Endothelial cell of hepatic sinusoid (primary cell): ENCODE measurements around the gene TCF23.

Experiments used
- in situ Hi-C: cut with HindIII; loops from 2 replicates; pipeline ENCODE4 v1.10.0; 2017; ENCODE audit warnings: low sequenced_read_pairs

Gene TCF23

DNA sequence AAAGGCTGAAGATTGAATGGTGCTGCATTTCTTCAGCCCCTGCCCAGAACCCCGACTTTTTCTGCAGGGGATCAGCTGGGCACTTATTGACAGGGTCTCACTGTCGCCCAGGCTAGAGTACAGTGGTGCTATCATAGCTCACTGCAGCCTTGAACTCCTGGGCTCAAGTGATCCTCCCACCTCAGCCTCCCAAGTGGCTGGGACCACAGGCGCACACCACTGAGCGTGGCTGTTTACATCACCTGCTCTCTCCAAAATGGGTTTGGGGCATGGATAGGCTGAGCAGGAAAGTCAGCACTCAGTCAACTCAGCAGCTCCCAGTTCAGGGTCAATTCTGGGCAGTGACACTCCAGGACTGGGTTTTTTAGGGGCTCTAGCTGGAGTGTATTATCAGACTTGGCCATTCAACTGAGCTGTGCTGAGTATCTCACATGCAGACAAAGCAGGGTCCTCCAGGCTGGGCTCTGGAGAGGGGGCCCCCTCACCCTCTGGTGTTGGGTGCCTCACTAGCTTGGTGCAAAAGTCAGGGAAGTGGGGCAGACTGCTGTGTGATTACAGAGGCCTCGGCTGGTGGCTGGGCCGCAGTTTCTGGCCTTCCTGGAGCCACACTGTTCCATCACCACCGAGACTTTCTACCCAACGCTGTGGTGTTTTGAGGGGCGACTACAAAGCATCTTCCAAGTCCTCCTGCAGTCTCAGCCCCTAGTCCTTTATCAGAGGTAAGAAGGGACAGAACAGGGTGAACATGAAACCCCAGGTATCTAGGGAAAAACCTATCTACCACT lies 20.7 kb upstream of the TCF23 start:
- in situ Hi-C loops: loop anchor here (5.0 kb wide), 1 partner anchor 39 kb away; no protein-coding TSS in a partner anchor

- in situ Hi-C loops: loop anchor here (5.0 kb wide), 1 partner anchor 38 kb away; no protein-coding TSS in a partner anchor
Measured at GRCh38 chr2:27128668-27129571, 19.9 kb upstream of the TCF23 start.

DNA sequence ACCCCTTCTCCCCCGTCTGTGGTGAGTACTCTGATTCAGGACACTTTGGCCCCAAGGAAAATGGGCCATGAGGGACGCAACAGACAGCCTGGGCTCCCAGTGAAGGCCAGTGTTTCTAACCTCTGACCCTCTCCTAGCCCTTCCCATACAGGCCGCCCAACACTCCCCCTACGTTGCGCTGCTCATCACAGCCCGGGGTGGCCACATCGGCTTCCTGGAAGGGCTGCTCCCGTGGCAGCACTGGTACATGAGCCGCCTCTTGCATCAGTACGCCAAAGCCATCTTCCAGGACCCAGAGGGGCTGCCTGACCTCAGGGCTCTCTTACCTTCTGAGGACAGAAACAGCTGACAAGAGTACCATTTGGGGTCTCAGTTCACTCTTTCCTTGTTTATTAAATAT lies 18.4 kb upstream of the TCF23 start:
- in situ Hi-C loops: no loop called here

- in situ Hi-C loops: no loop called here
Measured at GRCh38 chr2:27131429-27131828, 17.4 kb upstream of the TCF23 start.

DNA sequence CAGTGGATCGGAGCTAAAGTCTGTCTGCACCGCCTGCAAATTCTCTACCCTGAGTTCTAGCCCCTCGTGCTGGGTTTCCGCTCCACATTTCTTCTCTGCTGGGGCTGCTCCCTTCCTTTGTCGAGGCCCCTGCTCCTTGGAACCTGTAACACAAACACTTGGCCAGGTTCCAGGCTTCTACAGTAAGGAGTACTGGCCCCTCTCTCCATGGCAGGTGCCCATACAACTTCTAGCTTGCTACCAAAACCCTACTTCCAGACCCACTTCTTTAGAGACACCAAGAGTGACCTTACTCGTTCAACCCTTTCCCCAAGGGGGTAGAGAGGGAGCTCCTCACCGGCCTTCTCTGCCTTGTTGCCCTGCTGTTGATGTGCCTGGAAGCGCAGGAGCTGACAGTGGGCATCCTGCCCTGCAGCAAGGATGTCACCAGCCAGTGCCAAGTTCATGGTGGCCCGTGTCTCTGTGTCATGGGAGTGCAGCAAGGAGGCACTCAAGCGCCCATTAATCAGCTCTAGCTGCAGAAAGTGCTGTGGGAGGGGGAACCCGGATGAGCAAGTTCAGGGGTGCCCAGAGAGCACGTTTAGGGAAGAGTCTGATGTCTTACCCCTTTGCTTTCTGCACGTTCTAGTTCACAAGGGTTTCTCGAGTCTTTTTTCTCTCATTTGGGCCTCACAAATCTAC lies 15.5 kb upstream of the TCF23 start:
- in situ Hi-C loops: no loop called here

DNA sequence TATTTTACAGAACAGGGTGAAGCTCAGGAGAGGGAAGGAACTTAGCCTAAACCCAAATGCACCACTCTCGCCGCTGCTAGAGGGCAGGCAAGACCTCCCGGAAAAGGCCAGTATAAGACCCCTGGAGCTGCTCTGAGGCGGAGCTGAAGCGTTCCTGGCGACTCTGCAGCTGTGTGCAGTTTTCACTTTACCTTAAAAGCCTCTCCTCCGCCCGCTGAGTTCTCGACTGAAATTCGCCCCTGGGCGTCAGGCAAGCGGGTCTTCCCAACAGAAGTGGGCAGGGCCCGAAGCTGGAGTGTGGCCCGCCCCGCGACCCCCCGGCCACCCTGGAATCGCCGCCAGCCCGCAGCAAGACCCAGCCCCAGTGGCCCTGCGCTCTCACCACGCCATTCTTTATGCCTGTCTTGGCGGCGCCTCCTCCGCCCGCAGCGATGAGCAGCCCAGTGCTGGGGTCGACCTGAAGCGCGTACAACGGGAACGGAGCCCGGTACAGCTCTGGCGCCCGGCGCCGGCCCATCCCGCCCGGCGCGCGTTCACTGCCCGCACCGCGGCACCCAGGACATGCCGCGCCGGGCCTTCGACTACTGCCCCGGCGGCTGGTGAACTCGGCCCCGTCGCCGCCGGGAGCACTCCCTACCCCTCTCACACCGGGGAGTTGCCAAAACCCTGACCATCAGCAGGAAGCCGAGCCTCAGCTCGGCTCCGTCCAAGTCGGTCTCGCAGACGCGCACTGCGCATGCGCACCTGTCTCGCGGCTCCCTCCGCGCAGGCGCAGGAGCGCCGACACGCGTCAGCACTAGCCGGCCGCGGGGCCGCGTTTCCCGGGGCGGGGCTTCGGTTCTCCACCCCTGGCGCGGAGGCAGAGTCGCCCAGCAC lies 14.7 kb upstream of the TCF23 start, which contains the start of gene PREB:
TSS of gene PREB (minus strand) at position 732 of the 876 bp plus-strand sequence. CDS start at position 517, 215 bp downstream.
- in situ Hi-C loops: no loop called here

GRCh38 chr2:27134781-27135477 lies 13.9 kb upstream of the TCF23 start:
- in situ Hi-C loops: no loop called here

DNA sequence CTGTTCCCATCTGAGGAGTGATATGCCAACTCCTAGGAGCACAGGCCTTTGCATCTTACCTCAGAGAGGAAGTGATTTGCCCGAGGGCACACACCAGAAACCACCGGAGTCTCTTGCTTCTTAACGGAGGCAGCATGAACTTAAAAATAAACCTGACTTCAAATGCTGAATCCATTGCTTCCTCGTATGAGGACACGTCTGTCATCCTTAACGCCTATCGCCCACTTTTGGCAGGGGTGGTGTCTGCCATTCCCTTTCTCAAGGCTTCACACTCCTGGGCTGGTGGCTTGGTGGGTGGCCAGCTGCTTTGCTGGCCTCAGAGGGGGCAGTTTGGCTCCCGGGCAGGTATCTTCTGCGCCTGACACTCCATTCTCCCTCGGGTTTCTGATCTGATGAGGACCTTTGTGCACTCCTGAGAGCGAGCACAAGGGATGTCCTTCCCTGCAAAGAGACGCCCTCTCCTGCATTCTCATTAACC lies 13.3 kb upstream of the TCF23 start:
- in situ Hi-C loops: no loop called here

DNA sequence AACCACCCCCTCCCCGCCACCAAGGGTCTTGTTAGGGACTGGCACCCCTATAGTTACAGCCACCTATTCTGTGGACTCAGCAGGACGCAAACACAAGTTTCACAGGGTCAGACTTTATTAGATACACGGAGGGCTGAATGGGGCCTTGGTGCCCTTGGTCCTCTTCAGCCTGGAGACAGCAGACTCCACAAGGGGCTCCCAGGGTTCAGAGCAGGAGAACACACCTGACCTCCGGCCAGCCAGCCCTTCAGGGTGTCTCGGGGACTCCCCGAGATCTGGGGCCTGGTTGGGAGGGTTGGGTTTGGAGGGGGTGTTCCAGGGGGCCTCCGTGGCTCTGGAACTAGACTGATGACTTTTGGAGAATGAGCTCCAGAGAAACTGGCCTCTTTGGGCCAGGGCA lies 12.1 kb upstream of the TCF23 start:
- in situ Hi-C loops: no loop called here

- in situ Hi-C loops: no loop called here
Measured at GRCh38 chr2:27137322-27137935, 11.4 kb upstream of the TCF23 start.

- in situ Hi-C loops: no loop called here
Measured at GRCh38 chr2:27138111-27138510, 10.7 kb upstream of the TCF23 start.

GRCh38 chr2:27139310-27139709 lies 9.5 kb upstream of the TCF23 start, which contains the start of gene PRR30:
Gene PRR30 (minus strand): TSS chr2:27139410. CDS start chr2:27138329, 1,081 bp downstream.
- in situ Hi-C loops: no loop called here

- in situ Hi-C loops: no loop called here
Measured at GRCh38 chr2:27143285-27143684, 5.5 kb upstream of the TCF23 start.

DNA sequence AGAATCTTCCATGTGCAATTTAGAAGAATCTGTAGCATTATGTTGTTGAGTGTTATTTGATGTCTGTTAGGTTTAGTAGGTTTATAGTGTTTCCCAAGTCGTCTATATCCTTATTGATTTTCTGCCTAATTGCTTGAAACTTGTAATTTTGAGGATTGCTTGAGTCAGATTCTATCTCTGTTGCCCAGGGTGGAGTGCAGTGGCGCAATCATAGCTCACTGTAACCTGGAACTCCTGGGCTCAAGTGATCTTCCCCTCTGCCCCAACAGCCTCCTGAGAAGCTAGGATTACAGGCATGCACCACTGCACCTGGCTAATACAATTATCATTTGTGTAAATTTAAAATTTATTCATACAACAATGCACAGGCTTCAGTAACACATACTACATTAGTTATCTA lies 3.1 kb upstream of the TCF23 start:
- in situ Hi-C loops: no loop called here

- in situ Hi-C loops: no loop called here
Measured at GRCh38 chr2:27147935-27148334, 869 bp upstream of the TCF23 start.

DNA sequence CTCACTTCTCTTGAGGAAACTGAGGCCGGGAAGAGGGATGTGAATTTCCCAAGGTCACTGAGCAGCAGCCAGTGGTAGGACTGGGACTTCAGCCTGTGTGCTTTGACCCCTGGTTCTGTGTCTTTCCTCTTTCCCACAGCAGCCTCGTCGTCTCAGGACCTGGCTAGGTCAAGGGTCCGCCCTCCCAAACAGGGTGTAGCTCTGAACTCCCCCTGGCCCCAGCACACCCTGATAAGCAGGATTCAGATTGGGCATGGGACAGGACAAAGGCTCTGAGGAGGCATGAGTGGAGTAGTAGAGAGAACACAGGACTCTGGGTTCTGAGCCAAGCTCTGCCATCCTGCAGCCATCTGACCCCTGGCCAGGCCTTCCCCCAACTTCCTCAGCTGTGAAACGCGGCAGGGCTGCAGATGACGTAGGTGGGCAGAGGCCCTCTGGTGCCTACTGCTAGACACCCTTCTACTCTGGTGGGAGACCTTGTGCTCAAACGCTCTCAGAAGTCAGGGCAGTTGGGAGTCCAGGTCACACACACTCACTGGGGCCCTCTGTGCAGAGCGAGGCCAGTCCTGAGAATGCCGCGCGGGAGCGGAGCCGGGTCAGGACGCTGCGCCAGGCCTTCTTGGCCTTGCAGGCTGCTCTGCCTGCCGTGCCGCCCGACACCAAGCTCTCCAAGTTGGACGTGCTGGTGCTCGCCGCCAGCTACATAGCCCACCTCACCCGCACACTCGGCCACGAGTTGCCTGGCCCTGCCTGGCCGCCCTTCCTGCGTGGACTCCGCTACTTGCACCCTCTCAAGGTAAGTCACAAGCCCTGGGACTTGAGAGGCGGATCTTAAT lies 984 bp downstream of the TCF23 start:
- in situ Hi-C loops: no loop called here

DNA sequence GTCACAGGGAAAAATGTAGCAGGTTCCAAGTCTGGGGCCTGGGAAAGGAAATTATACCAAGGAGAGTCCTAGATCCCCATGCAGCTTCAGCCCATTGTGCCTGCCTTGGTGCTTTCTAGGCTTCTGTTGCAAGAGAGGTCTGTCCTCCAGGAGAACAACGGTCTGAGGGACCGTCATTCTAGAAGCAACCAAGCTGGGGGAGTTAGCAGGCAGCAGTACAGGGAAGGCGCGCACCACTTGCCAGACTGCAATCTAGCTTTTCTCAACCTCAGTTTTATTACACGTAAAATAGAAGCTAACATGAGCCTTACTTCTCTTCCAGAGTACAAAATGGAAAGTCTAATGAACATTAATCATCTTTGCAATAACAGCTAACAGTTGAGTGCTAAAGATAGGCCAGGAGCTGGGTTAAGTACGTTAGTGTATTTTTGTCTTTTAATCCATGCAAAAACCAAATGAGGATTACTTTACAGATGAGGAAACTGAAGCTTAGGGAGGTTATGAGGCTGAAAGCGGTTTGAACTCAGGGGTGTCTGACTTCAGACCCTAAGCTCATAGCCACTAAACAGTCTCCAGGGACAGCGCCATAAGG lies 1.9 kb downstream of the TCF23 start:
- in situ Hi-C loops: no loop called here
